HepG2 (cell line): ENCODE data around the gene FUT6. TPM values are rescaled to one million over a fixed set of nuclear protein-coding genes. Genes with fewer than 3 reads are reported as not detected.
A peak's percentile ranks its signal among the peaks of the same experiment; 100 is the strongest.

Experiments used
- ATF7 ChIP-seq, 2 experiments: fragments of 450-650 bp in 1 of 2; sonication (generic) in 1 of 2; formaldehyde crosslinking in 1 of 2; IDR thresholded peaks; 2 replicates each; pipeline versions ENCODE4 v1.4.0 to v1.6.1; 2016 to 2020; ENCODE audit warnings: antibody characterized with exemption in 1 of 2, mild to moderate bottlenecking in 1 of 2, missing genetic modification reagents in 1 of 2
- BHLHE40 ChIP-seq: IDR thresholded peaks from 2 replicates; pipeline ENCODE4 v1.6.1; 2011; ENCODE audit warnings: low read length, improper control_type of control experiment
- ERF ChIP-seq: IDR thresholded peaks from 2 replicates; pipeline ENCODE4 v1.6.1; 2018; ENCODE audit warnings: missing biosample characterization, missing genetic modification reagents
- GPBP1L1 ChIP-seq: sonication (generic); formaldehyde crosslinking; IDR thresholded peaks from 2 replicates; pipeline ENCODE4 v1.5.0; 2020; ENCODE audit warnings: mild to moderate bottlenecking, missing genetic modification reagents
- IRF9 ChIP-seq: sonication (generic); formaldehyde crosslinking; IDR thresholded peaks from 2 replicates; pipeline ENCODE4 v1.8.0; 2022; ENCODE audit warnings: missing genetic modification reagents, mild to moderate bottlenecking, borderline replicate concordance
- MIER2 ChIP-seq: IDR thresholded peaks from 2 replicates; pipeline ENCODE4 v1.6.1; 2016; ENCODE audit warnings: missing biosample characterization, missing genetic modification reagents
- NR2C2 ChIP-seq: sonication (generic); formaldehyde crosslinking; IDR thresholded peaks from 2 replicates; pipeline ENCODE4 v1.4.0; 2020; ENCODE audit warnings: missing genetic modification reagents, mild to moderate bottlenecking, moderate library complexity, borderline replicate concordance
- POLR2AphosphoS5 ChIP-seq: IDR thresholded peaks from 2 replicates; pipeline ENCODE4 v1.6.1; 2012; ENCODE audit warnings: low read depth, low read length
- SAFB2 ChIP-seq: sonication (generic); formaldehyde crosslinking; IDR thresholded peaks from 2 replicates; pipeline ENCODE4 v1.5.1; 2020; ENCODE audit warnings: missing genetic modification reagents, low read depth, mild to moderate bottlenecking, borderline replicate concordance
- SIN3B ChIP-seq: fragments of 150-350 bp; IDR thresholded peaks from 2 replicates; pipeline ENCODE4 v1.6.1; 2014; ENCODE audit warnings: low read length
- SPEN ChIP-seq: sonication (generic); formaldehyde crosslinking; IDR thresholded peaks from 2 replicates; pipeline ENCODE4 v1.5.1; 2020; ENCODE audit warnings: low read depth, mild to moderate bottlenecking, missing genetic modification reagents
- TBX3 ChIP-seq: fragments of 450-650 bp; IDR thresholded peaks from 2 replicates; pipeline ENCODE4 v1.6.1; 2017; ENCODE audit warnings: antibody characterized with exemption, mild to moderate bottlenecking, inconsistent platforms, borderline replicate concordance
- ZNF142 ChIP-seq: sonication (generic); formaldehyde crosslinking; IDR thresholded peaks from 2 replicates; pipeline ENCODE4 v1.4.0; 2020; ENCODE audit warnings: missing genetic modification reagents
- ZNF160 ChIP-seq: sonication (generic); formaldehyde crosslinking; IDR thresholded peaks from 2 replicates; pipeline ENCODE4 v1.8.0; 2022; ENCODE audit warnings: mild to moderate bottlenecking, inconsistent platforms, missing genetic modification reagents
- ZNF232 ChIP-seq: sonication (generic); formaldehyde crosslinking; IDR thresholded peaks from 2 replicates; pipeline ENCODE4 v1.4.0; 2020; ENCODE audit warnings: missing genetic modification reagents, borderline replicate concordance
- ZNF670 ChIP-seq: sonication (generic); formaldehyde crosslinking; IDR thresholded peaks from 2 replicates; pipeline ENCODE4 v1.8.0; 2022; ENCODE audit warnings: mild to moderate bottlenecking, missing genetic modification reagents, borderline replicate concordance
- ZNF775 ChIP-seq: sonication (generic); formaldehyde crosslinking; IDR thresholded peaks from 2 replicates; pipeline ENCODE4 v1.4.0; 2020; ENCODE audit warnings: missing genetic modification reagents, mild to moderate bottlenecking, moderate library complexity, borderline replicate concordance
- polyA plus RNA-seq, 8 experiments: library from polyadenylated mRNA; depleted of rRNA in 3 of 8; stranded (reverse) in 7 of 8; unstranded in 1 of 8; fragments of >200 nt; fragmentation: Illumina TruSeq in 4 of 8; extraction: Trizol in 4 of 8; gene quantifications; 2 replicates each; pipeline versions ENCODE4 v1.2.1 to v1.2.3, GENCODE V29; 2011 to 2016; ENCODE audit warnings: low read depth in 4 of 8, missing spikeins in 1 of 8, mixed read lengths in 1 of 8; ENCODE audit not compliant: insufficient read depth in 1 of 8
- total RNA-seq, 5 experiments: library from RNA; depleted of rRNA; stranded (reverse); fragments of >200 nt; fragmentation: Illumina TruSeq; extraction: Trizol; gene quantifications; 2 replicates each; pipeline ENCODE4 v1.2.3, GENCODE V29; 2016; ENCODE audit warnings: low read depth in 1 of 5
- TF ChIP-seq, protein P1 (sequence below), 2 experiments: sonication (generic) in 1 of 2; formaldehyde crosslinking in 1 of 2; IDR thresholded peaks; 2 replicates each; pipeline versions ENCODE4 v1.4.0 to v1.6.1; 2018 to 2020; ENCODE audit warnings: missing genetic modification reagents in 2 of 2, borderline replicate concordance in 1 of 2, low read depth in 1 of 2, mild to moderate bottlenecking in 1 of 2, missing biosample characterization in 1 of 2

FUT6 gene
- total and polyA plus RNA-seq, 2 of the 13 experiments (the other 11 are each of a cell fraction or from before 2014, with no cell fraction given), result 8.2 to 27.7 TPM

GRCh38 chr19:5803752-5804515, 35.6 kb downstream of the FUT6 start (continued):
- no peak for TF ChIP-seq GPBP1L1 (CRISPR knock-in tag)
- TF ChIP-seq ZNF142 (CRISPR knock-in tag), result no peak
- TF ChIP-seq TBX3, result no peak
- peak; percentile 47; the same call in 1 of the 2 replicates for TF ChIP-seq IRF9
- TF ChIP-seq SAFB2 (CRISPR knock-in tag), result no peak; the same call in 1 of the 2 replicates
- TF ChIP-seq BHLHE40, result peak; percentile 88; the same call in 1 of the 2 replicates
- TF ChIP-seq POLR2AphosphoS5, result no peak
- peak; percentile 78 for TF ChIP-seq SPEN (CRISPR knock-in tag)
- peak; percentile 39; the same call in 1 of the 2 replicates for TF ChIP-seq SIN3B
- no peak for TF ChIP-seq ZNF232 (CRISPR knock-in tag)
- TF ChIP-seq, protein P1, sequence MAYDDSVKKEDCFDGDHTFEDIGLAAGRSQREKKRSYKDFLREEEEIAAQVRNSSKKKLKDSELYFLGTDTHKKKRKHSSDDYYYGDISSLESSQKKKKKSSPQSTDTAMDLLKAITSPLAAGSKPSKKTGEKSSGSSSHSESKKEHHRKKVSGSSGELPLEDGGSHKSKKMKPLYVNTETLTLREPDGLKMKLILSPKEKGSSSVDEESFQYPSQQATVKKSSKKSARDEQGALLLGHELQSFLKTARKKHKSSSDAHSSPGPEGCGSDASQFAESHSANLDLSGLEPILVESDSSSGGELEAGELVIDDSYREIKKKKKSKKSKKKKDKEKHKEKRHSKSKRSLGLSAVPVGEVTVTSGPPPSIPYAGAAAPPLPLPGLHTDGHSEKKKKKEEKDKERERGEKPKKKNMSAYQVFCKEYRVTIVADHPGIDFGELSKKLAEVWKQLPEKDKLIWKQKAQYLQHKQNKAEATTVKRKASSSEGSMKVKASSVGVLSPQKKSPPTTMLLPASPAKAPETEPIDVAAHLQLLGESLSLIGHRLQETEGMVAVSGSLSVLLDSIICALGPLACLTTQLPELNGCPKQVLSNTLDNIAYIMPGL (CRISPR knock-in tag; IDR thresholded peaks at IDR 0.05; ENCODE audit: borderline replicate concordance in 1 of 2, low read depth in 1 of 2), result peak; percentile 91 to 98; a peak in 3 of 4 replicates
- TF ChIP-seq ZNF670, result no peak; the same call in 1 of the 2 replicates
- peak; percentile 46; the same call in 1 of the 2 replicates for TF ChIP-seq ERF (CRISPR knock-in tag)
- no peak for TF ChIP-seq MIER2 (CRISPR knock-in tag)
- no peak; the same call in 1 of the 2 replicates for TF ChIP-seq ATF7 (IDR thresholded peaks at IDR 0.05)
- TF ChIP-seq ATF7 (CRISPR knock-in tag; IDR thresholded peaks at IDR 0.05), result no peak
- TF ChIP-seq NR2C2 (CRISPR knock-in tag), result peak; percentile 44; the same call in 1 of the 2 replicates
- TF ChIP-seq ZNF775 (CRISPR knock-in tag), result no peak
- peak; percentile 70; the same call in 1 of the 2 replicates for TF ChIP-seq ZNF160 (CRISPR knock-in tag)
